ENCODE measurements around the gene KIFBP. TPM values are rescaled to one million over a fixed set of nuclear protein-coding genes. Genes with fewer than 3 reads are reported as not detected.

KIFBP gene
- total RNA-seq, 3 donors from 2014 or later (not counting 1 experiment from before 2014, with no cell fraction given), result 3.5 to 4.4 (median 4.0) TPM

DNA sequence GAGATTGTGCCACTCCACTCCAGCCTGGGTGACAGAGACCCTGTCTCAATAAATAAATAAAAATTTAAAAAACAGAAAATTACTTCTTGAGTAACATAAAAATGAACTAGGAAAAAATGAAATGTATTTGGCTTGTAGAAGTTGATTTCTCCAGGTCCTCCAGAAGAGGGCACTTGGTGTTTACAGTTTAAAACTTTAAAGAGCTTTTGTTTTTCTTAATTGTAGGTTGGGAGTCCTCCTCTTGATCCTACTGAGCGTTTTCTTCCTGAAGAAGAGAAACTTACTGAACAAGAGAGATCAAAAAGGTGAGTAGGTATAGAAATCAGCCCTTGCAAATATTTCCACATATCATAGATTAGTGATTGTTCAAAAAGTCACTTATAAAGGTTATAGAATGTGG lies 16.2 kb downstream of the KIFBP start:
- H3K36me3 ChIP-seq (ENCODE audit: control insufficient read depth, insufficient read depth, low read length), result peaks cover 19% of the 10 kb centered on the region
- Mint-ChIP-seq H3K27me3 (ENCODE audit: low read depth in 2 of 2) (no peaks in the 10 kb centered on the region), H3K9me3 (no peaks in the 10 kb centered on the region), H3K36me3 (no peaks in the 10 kb centered on the region), H3K27ac (peak overlapping the region; percentile 50 to 60), H3K4me3 (no peak overlapping the region), H3K4me1 (peaks cover 5 to 8% of the 10 kb centered on the region in 2 donors)
- DNase-seq (peak in 1 of 2 donors; percentile 74), ATAC-seq (peak; percentile 67 to 90 (median 72))
- peak; percentile 79 for TF ChIP-seq CTCF (IDR thresholded peaks at IDR 0.05)
- no peaks in the 10 kb centered on the region for H3K4me1 ChIP-seq (ENCODE audit: control insufficient read depth, insufficient read depth, low read length)
- H3K27me3 ChIP-seq (ENCODE audit: control insufficient read depth, insufficient read depth, low read length), result no peaks in the 10 kb centered on the region
- no peak overlapping the region for H3K27ac ChIP-seq (ENCODE audit: low read length)
- no CpG with 5 or more reads among the region's 1 CpG for WGBS (ENCODE audit: insufficient coverage)
- H3K4me3 ChIP-seq (ENCODE audit: low read length), result no peak overlapping the region
- intact Hi-C loops (cut with micrococcal nuclease), result loop anchor here (1.0 to 2.0 kb wide), 4 partner anchors 40 to 387 kb away; partner anchors contain the start of gene VPS26A
- H3K9me3 ChIP-seq (ENCODE audit: control insufficient read depth, insufficient read depth, low read length), result no peaks in the 10 kb centered on the region

- no peak for DNase-seq
- no peaks in the 10 kb centered on the region for H3K9me3 ChIP-seq (ENCODE audit: control insufficient read depth, insufficient read depth, low read length)
- H3K36me3 ChIP-seq (ENCODE audit: control insufficient read depth, insufficient read depth, low read length), result peaks cover 12% of the 10 kb centered on the region
- Mint-ChIP-seq H3K4me3 (no peak overlapping the region), H3K36me3 (no peaks in the 10 kb centered on the region), H3K27ac (no peak overlapping the region), H3K9me3 (no peaks in the 10 kb centered on the region), H3K27me3 (ENCODE audit: low read depth in 2 of 2) (no peaks in the 10 kb centered on the region), H3K4me1 (peaks cover 5 to 8% of the 10 kb centered on the region in 2 donors)
- 100% methylated on average over 2 of the region's 6 CpGs for WGBS (ENCODE audit: insufficient coverage)
- H3K4me3 ChIP-seq (ENCODE audit: low read length), result no peak overlapping the region
- no peak for ATAC-seq
- H3K27me3 ChIP-seq (ENCODE audit: control insufficient read depth, insufficient read depth, low read length), result no peaks in the 10 kb centered on the region
- TF ChIP-seq CTCF (IDR thresholded peaks at IDR 0.05), result no peak
- H3K4me1 ChIP-seq (ENCODE audit: control insufficient read depth, insufficient read depth, low read length), result no peaks in the 10 kb centered on the region
- H3K27ac ChIP-seq (ENCODE audit: low read length), result no peak overlapping the region
- intact Hi-C loops (cut with micrococcal nuclease), result loop anchor here (1.0 to 2.0 kb wide), 4 partner anchors 39 to 386 kb away; partner anchors contain the start of gene VPS26A
Measured at GRCh38 chr10:69005704-69006485, 17.3 kb downstream of the KIFBP start.

- 100% methylated on average over 1 of the region's 3 CpGs for WGBS (ENCODE audit: insufficient coverage)
- Histone ChIP-seq H3K9me3 (ENCODE audit: control insufficient read depth, insufficient read depth, low read length) (no peaks in the 10 kb centered on the region), H3K27ac (ENCODE audit: low read length) (no peak overlapping the region), H3K4me3 (ENCODE audit: low read length) (no peak overlapping the region), H3K27me3 (ENCODE audit: control insufficient read depth, insufficient read depth, low read length) (no peaks in the 10 kb centered on the region), H3K36me3 (ENCODE audit: control insufficient read depth, insufficient read depth, low read length) (peaks cover 18% of the 10 kb centered on the region), H3K4me1 (ENCODE audit: control insufficient read depth, insufficient read depth, low read length) (no peaks in the 10 kb centered on the region)
- Mint-ChIP-seq H3K4me1 (peaks cover 5 to 8% of the 10 kb centered on the region in 2 donors), H3K27ac (no peak overlapping the region), H3K9me3 (no peaks in the 10 kb centered on the region), H3K27me3 (ENCODE audit: low read depth in 2 of 2) (no peaks in the 10 kb centered on the region), H3K36me3 (no peaks in the 10 kb centered on the region), H3K4me3 (no peak overlapping the region)
- intact Hi-C loops (cut with micrococcal nuclease), result no loop called here
- no peak for TF ChIP-seq CTCF (IDR thresholded peaks at IDR 0.05)
- DNase-seq (no peak), ATAC-seq (no peak)
Measured at GRCh38 chr10:69007260-69007659, 18.7 kb downstream of the KIFBP start.
